ENCODE results near the gene ZNF648.

DNA sequence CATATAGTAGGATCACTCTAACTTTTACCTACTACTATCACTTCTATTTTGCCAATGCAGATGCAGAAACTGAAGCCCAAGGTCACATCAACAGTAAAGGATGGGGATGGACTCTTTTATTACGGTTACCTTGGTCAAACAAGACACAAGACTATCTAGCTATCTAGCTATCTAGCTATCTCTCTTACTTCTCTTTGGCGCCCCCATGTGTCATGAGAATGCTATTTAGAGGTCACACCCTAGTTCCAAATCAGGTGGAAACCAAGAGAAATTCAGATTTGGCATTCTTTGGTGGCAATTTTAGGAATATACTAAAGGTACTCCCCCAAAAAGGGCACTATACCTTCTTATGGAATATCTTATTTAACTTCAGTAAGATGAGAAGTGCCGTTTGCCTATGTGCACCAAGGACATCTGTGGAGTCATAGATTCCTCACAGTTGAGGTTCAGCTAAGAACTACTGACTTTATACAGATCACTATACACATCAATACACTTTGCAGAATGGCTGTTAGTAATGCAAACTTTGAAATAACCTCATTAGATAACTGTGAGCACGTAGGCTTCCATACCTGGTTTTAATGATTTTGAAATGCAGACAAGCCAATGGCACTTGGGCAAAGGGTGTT lies 6.7 kb downstream of the ZNF648 start:
- TF ChIP-seq CTCF (IDR thresholded peaks at IDR 0.05) (peak in 6 of 7 experiments; percentile 17 to 42 (median 39)), POLR2A (IDR thresholded peaks at IDR 0.05) (no peak)
